PFSK-1 (cell line): ENCODE measurements around the gene NRDE2.

ENCODE experiments used
- FOXP2 ChIP-seq: optimal IDR thresholded peaks from 2 replicates; pipeline ENCODE3; 2011; ENCODE audit warnings: borderline replicate concordance, control low read depth, inconsistent platforms; ENCODE audit not compliant: insufficient read depth; ENCODE audit errors: extremely low read length, extremely low read depth
- POLR2AphosphoS5 ChIP-seq: IDR thresholded peaks from 2 replicates; pipeline ENCODE4 v1.6.1; 2012; ENCODE audit warnings: low read depth, mild to moderate bottlenecking, control low read depth, low read length, moderate library complexity
- TAF1 ChIP-seq: IDR thresholded peaks from 2 replicates; pipeline ENCODE4 v1.6.1; 2012; ENCODE audit warnings: low read length, control low read depth, borderline replicate concordance; ENCODE audit not compliant: insufficient read depth
- TF ChIP-seq, protein P1 (sequence below), 2 experiments: IDR thresholded peaks; 2 replicates each; pipeline versions ENCODE4 v1.6.1 to v1.8.0; 2011 to 2012; ENCODE audit warnings: low read depth in 2 of 2, low read length in 2 of 2, control low read depth in 1 of 2, inconsistent platforms in 1 of 2, mild to moderate bottlenecking in 1 of 2, moderate library complexity in 1 of 2; ENCODE audit not compliant: insufficient read depth in 1 of 2

DNA sequence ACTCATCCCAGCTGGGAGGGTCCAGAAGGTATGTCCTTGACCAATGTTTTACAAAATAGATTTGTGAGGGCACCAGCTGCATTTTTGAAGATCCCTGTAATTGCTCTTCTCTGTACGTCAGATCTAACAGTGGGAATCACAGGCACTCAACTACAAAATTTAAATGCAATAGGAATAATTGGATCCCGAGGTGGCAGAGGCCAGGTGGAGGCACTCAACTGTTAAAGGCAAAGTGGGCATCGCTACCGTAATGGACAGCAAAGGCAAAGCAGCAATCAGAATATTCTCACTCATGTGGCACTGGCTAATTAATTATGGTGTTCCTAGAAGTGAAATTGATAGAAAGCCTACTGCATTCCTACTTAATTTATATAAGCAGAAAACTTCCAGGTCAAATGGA lies 103.3 kb downstream of the NRDE2 start:
- TF ChIP-seq POLR2AphosphoS5: no peak
- TF ChIP-seq TAF1: no peak
- TF ChIP-seq FOXP2: no peak
- TF ChIP-seq, protein P1, sequence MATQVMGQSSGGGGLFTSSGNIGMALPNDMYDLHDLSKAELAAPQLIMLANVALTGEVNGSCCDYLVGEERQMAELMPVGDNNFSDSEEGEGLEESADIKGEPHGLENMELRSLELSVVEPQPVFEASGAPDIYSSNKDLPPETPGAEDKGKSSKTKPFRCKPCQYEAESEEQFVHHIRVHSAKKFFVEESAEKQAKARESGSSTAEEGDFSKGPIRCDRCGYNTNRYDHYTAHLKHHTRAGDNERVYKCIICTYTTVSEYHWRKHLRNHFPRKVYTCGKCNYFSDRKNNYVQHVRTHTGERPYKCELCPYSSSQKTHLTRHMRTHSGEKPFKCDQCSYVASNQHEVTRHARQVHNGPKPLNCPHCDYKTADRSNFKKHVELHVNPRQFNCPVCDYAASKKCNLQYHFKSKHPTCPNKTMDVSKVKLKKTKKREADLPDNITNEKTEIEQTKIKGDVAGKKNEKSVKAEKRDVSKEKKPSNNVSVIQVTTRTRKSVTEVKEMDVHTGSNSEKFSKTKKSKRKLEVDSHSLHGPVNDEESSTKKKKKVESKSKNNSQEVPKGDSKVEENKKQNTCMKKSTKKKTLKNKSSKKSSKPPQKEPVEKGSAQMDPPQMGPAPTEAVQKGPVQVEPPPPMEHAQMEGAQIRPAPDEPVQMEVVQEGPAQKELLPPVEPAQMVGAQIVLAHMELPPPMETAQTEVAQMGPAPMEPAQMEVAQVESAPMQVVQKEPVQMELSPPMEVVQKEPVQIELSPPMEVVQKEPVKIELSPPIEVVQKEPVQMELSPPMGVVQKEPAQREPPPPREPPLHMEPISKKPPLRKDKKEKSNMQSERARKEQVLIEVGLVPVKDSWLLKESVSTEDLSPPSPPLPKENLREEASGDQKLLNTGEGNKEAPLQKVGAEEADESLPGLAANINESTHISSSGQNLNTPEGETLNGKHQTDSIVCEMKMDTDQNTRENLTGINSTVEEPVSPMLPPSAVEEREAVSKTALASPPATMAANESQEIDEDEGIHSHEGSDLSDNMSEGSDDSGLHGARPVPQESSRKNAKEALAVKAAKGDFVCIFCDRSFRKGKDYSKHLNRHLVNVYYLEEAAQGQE (IDR thresholded peaks at IDR 0.05; ENCODE audit: insufficient read depth in 1 of 2, low read depth in 2 of 2, low read length in 2 of 2): no peak
